Brain microvascular endothelial cell (primary cell): ENCODE data around the gene GLT6D1.
A peak's percentile ranks its signal among the peaks of the same experiment; 100 is the strongest.
"Not testable (repeated sequence)": the region's sequence is repeated elsewhere in the genome, so short reads cannot be mapped to it uniquely, and the experiment has no call there.

ENCODE experiments used
- DNase-seq: peaks from one replicate; pipeline ENCODE4 v3.0.0-alpha.2; 2020
- H3K27ac ChIP-seq: fragments of 250-450 bp; sonication (Bioruptor Pico); 2 replicates; pipeline ENCODE4 v1.5.1; 2020; ENCODE audit warnings: mild to moderate bottlenecking, moderate library complexity
- H3K27me3 ChIP-seq: fragments of 250-450 bp; sonication (Bioruptor Pico); replicated peaks from 2 replicates; pipeline ENCODE4 v1.5.1; 2020; ENCODE audit warnings: mild to moderate bottlenecking
- H3K36me3 ChIP-seq: fragments of 250-450 bp; sonication (Bioruptor Pico); replicated peaks from 2 replicates; pipeline ENCODE4 v1.5.1; 2020; ENCODE audit warnings: mild to moderate bottlenecking
- H3K4me3 ChIP-seq: 2 replicates; pipeline ENCODE4 v1.5.1; 2011; ENCODE audit warnings: low read depth, mild to moderate bottlenecking, control low read depth, low read length, moderate library complexity
- CTCF ChIP-seq: IDR thresholded peaks from 2 replicates; pipeline ENCODE4 v1.5.1; 2011; ENCODE audit warnings: low read depth, mild to moderate bottlenecking, moderate library complexity, low read length, control low read depth, inconsistent platforms; ENCODE audit errors: missing control alignments
- in situ Hi-C: cut with HindIII; loops from 2 replicates; pipeline ENCODE4 v1.10.0; 2017; ENCODE audit warnings: low sequenced_read_pairs, low pct_ligation_motif_present

The GLT6D1 gene

GRCh38 chr9:135648494-135649410 is 9.4 kb upstream of the GLT6D1 start:
- in situ Hi-C loops: no loop called here
- no peaks in the 10 kb centered on the region for H3K36me3 ChIP-seq
- H3K27me3 ChIP-seq: no peaks in the 10 kb centered on the region
- no peak for DNase-seq
- H3K27ac ChIP-seq: no peak overlapping the region
- no peak for TF ChIP-seq CTCF
- H3K4me3 ChIP-seq: no peak overlapping the region

DNA sequence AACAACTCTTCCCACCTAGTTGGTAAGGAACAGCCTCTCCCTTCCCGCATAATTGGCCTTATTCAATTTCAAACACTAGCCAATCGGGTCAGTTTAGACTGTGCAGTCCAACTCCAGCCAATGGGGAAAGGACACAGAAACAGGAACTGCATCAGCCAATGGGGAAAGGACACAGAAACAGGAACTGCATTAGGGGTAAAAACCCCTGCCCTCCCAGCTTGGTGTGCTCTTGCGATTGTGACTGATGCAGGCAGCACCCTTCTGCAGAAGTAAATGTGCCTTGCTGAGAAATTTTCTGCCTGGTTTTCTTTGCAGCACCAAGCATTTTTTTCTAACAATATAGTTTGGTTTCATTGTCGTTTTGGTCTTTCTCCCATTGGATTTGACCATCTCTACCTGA is 8.5 kb upstream of the GLT6D1 start:
- in situ Hi-C loops: no loop called here
- Histone ChIP-seq H3K4me3 (no peak overlapping the region), H3K27ac (no peak overlapping the region), H3K36me3 (no peaks in the 10 kb centered on the region), H3K27me3 (no peaks in the 10 kb centered on the region)
- TF ChIP-seq CTCF: no peak
- DNase-seq: no peak

DNA sequence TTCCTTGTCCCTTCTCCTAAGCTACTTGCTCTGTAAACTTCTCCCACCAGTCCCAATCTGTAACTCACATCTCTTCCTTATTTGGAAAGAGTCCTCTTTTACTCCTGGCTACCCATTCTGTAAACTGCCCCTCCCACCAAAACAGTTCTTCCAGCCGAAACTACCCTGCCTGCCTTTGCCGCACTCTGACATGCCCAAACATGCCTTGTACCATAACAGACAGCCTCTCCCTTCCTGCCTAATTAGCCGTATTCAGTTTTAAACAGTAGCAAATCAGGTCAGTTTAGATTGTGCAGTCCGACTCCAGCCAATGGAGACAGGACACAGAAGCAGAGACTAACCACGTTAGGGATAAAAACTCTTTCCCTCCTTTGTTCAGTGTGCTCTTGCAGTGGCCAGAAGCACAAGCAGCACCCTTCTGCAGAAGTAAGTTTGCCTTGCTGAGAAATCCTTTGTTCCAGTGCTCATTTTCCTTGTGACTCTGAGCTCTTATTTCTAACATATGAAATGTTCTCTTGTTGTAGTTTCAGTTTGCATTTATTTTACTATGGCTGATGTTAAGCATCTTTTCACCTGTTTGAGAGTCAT is 5.4 kb upstream of the GLT6D1 start:
- no peak for TF ChIP-seq CTCF
- Histone ChIP-seq H3K27me3 (no peaks in the 10 kb centered on the region), H3K4me3 (no peak overlapping the region), H3K27ac (no peak overlapping the region), H3K36me3 (no peaks in the 10 kb centered on the region)
- no peak for DNase-seq
- in situ Hi-C loops: no loop called here

DNA sequence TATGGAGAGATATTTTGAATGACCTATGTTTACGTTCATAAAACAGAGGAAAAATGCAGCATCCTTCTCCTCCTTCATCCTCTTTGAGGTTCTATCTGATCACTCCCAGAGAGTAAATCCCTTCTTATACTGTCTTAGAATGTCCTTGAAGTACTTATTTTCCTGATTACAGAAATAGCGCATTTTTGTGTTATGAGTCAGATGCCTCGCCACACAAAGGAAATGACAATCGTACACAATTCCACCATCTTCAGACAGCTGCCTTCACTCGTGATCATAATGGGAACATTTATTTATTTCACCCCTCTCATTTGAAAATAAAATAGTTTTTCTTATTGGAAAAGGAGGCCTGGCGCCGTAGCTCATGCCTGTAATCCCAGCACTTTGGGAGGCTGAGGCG is 2.4 kb upstream of the GLT6D1 start:
- in situ Hi-C loops: no loop called here
- Histone ChIP-seq H3K4me3 (no peak overlapping the region), H3K27ac (no peak overlapping the region), H3K27me3 (no peaks in the 10 kb centered on the region), H3K36me3 (no peaks in the 10 kb centered on the region)
- no peak for TF ChIP-seq CTCF
- peak; percentile 45 for DNase-seq

DNA sequence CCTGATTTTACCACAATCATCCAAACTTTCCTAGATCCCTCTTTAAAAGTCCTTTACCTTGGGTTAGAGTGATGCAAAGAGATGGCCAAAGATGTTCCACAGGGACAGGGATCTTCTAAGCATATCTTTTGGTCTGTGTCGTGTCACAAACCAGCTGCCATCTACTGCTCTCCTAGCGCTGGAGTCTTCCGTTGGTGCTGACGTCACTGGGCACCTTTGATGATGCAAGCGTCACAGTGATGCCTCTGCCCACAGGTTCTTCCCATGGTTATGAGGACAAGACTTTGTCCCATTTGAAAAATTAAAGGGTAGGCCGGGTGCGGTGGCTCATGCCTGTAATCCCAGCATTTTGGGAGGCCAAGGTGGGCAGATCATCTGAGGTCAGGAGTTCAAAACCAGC is 1.7 kb upstream of the GLT6D1 start:
- no peaks in the 10 kb centered on the region for H3K27me3 ChIP-seq
- H3K36me3 ChIP-seq: no peaks in the 10 kb centered on the region
- no peak for TF ChIP-seq CTCF
- no peak overlapping the region for H3K27ac ChIP-seq
- DNase-seq: no peak
- no peak overlapping the region for H3K4me3 ChIP-seq
- in situ Hi-C loops: no loop called here

DNA sequence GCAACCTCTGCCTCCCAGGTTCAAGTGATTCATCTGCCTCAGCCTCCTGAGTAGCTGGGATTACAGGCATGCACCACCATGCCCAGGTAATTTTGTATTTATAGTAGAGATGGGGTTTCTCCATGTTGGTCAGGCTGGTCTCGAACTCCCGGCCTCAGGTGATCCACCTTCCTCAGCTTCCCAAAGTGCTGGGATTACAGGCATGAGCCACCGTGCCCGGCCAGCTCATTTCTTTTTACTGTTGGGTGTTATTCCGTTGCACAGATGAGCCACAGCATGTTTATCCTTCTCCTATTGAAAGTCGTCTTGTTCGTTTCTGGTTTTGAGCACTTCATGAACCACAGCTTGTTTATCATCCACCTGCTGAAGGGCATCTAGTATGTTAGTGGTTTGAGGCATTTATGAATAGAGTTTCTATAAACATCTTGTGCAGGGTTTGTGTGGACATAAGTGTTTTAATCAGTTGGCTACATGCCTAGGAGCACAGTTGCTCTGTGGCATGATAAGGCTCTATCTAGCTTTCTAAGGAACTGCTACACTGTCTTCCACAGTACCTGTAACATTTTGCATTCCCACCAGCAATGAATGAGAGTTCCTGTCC is 2.3 kb downstream of the GLT6D1 start:
- H3K27ac ChIP-seq, H3K4me3 ChIP-seq, H3K27me3 ChIP-seq, DNase-seq, H3K36me3 ChIP-seq, in situ Hi-C loops: not testable (repeated sequence)
